OCI-M1 (cell line): ENCODE results near the gene SLC2A6.

Experiments
- DNase-seq: peaks from one replicate; lab custom pipeline; 2025; lab: John Stamatoyannopoulos, UW

The SLC2A6 gene

DNA sequence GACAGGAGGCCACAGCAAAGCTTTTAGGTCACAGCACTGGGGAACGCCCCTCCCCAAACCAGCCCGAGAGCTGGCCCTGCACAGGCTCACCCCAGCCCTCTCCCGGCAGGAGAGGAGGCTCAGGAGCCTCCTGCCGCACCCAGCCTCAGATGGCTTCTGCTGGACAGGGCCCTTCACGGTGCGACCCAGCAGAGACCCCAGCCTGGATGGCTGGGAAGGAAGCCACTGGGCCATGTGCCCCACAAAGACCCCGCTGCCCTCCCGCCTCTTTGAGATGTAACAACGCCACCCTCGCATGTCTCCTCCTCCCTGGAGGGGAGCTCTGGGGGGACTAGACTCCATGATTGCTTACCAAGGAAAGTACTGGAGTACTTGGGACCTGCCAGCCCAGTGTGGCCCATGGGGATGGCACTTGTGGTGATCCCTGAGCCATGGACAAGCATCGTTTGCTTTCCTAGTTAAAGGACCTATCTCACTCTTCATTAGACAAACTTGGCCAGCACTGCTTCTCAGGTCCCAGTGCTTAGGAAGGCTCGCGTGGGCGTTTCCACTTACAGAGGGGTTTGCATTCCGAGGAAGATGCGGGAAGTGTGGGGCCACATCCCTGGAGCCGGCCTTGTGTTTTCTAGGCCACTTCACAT, 36.8 kb upstream of the SLC2A6 start:
- DNase-seq, result no peak

DNA sequence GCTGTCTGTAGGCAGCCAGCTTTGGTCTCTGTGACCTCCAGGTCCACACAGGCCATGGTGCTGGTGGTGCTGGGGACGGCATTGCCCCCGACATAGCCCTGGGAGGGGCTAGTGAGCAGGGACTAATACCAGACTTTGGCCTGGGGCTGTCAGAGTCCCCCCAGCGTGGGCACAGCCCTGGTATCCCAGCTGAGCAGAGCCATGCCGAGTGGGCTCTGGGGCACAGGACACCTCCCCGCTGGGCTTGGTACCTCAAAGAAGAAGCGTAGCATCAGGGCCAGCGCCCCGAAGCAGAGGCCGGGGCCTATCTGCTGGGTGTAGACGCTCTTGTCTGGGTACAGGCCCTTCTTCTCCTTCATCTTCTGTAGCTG, 36.3 kb upstream of the SLC2A6 start:
- DNase-seq, result no peak

DNA sequence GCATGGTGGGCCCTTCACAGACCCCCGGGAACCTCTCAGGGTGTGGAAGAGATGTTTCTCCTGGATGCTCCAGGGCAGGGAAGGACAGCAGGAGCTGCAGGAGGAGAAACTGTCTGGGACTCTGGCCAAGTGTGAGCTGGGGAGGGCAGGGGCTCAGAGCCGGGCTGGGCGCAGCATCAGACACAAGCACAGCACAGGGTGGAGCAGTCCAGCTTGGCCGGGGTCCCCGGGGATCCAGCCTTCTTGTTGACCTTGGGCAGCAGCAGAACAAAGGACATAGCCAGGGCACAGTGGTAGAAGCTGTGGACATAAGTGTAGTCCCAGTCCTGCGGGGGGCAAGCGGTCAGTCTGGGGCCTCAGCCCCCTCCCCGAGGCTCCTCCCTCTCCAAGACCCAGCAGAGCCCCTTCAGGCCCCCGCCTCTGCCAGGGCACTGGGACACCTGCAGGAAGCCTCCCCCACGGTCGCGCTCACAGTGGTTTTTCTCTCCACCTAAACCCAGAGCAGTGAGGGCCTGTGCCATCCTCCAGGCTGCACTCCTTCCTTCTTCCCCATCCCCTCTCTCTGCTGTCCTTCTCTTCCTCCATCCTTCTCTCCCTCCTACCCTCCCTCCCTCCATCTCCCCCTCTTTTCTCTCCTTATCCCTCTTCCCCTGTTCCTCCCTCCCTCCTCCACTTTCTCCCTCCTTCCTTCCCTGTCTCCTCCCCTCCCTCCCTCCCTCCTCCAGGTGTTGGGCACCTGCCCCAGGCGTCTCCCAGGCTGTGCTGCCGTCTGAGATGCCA, 35.8 kb upstream of the SLC2A6 start:
- DNase-seq, result no peak

DNA sequence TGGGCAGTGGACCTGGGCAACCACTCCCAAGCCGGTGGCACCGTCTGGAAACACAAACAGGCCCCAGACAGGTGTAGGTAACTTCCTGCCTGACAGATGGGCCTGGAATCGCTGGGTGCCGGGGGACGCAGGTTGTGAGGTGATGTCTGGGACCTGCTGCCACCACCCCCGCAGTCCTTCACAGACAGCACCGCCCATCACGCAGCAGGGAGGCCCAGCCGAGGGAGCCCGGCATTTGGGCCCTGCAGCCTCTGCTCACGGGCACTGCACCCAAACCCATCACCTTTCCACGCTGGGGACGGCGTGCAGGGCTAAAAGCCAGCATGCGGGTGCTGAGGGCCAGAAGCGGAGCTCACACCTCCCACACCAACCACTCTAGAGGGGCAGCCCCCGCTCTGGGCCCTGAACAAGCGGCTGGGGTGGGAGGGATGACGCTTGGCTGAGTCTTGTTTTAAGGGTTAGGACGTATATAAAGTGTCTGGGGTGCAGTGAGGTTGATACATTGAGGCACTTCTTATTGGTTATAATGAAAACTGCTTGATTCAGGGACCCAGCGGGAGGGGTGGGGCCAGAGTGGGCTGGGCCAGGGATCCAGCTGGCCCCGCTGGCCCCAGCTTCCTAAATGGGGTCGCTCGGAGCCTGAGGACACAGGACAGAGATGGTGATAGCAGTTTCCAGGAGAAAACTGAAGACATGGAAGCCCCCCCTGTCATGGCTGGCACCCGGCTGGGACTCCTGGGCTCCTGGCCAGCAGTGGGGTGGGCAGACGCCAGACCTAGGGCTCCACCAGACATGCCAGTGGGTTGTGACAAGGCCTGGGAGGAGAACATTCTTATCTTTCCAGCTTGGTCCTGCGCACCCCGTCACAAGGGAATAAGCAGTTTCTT, 34.6 kb upstream of the SLC2A6 start:
- no peak for DNase-seq

DNA sequence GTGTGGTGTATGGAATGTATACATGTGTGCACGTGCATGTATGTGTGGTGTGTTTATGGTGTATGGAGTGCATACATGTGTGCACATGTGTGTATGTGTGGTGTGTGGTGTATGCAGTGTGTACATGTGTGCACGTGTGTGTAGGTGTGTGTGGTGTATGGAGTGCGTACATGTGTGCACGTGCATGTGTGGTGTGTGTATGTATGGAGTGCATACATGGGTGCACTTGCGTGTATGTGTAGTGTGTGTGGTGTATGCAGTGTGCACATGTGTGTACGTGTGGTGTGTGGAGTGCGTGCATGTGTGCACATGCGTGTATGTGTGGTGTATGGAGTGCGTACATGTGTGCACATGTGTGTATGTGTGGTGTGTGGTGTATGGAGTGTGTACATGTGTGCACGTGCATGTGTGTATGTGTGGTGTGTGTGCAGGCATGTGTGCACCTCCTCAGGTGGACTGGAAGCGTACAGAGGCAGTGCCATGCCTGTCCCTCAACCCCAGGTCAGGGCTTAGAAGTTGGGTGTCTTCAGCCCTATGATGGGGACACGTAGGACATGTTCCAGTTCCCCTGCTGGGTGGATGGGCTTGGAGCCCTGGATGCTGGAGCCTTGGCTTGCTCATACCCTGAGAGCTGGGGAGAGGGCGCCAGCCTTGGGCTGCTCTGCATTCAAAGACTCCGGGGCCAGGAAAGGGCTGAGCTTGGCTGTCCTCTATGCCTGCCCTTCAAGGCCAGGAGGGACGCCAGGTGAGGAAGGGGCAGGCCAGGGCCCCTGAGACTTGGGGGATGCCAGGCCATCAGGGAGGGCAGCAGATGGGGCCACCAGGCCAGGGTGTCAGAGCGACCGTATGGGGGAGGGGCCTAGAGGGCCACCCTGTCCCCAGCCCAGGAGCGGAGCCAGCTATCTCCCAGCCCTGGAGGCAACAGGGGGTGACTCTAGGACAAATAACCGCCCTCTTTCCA, 33.6 kb upstream of the SLC2A6 start:
- DNase-seq, result no peak

DNA sequence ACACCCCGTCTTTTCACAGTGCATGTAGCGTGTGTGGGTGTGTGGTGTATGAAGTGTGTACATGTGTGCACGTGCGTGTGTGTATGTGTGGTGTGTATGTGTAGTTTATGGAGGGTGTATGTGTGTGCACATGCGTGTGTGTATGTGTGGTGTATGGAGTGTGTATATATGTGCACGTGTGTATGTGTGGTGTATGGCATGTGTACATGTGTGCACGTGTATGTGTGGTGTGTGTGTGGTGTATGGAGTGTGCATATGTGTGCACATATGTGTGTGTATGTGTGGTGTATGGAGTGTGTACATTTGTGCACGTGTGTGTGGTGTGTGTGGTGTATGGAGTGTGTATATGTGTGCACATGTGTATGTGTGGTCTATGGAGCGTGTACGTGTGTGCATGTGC, 32.7 kb upstream of the SLC2A6 start:
- DNase-seq, result no peak

DNA sequence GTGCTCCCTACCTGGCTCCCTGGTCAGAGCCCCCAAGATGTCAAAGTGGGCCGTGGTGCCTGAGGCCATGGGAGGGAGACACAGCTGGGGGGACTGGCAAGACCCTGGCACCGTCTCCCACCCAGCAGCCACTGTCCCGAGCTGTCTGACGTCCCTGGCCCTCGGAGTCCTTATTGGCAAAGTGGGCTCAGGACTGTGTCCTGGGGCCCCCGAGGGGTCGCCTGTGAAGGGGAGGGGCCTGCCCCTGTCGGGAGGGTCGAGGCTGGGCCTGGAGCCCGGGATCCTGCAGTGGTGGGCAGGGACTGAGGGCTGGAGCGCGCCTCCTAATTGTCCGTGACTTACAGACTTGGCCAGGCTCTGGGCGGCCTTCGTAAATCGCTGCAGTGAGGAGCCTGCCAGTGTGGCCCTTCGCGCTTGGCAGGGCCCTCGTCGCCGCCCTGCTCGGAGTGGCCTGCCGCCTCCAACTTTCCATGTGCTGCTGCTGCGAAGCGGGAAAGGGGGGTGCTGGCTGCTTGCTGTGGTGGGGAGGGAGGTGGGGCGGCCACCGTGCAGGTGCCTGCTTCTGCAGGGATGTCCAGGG, 32.1 kb upstream of the SLC2A6 start:
- DNase-seq, result no peak

DNA sequence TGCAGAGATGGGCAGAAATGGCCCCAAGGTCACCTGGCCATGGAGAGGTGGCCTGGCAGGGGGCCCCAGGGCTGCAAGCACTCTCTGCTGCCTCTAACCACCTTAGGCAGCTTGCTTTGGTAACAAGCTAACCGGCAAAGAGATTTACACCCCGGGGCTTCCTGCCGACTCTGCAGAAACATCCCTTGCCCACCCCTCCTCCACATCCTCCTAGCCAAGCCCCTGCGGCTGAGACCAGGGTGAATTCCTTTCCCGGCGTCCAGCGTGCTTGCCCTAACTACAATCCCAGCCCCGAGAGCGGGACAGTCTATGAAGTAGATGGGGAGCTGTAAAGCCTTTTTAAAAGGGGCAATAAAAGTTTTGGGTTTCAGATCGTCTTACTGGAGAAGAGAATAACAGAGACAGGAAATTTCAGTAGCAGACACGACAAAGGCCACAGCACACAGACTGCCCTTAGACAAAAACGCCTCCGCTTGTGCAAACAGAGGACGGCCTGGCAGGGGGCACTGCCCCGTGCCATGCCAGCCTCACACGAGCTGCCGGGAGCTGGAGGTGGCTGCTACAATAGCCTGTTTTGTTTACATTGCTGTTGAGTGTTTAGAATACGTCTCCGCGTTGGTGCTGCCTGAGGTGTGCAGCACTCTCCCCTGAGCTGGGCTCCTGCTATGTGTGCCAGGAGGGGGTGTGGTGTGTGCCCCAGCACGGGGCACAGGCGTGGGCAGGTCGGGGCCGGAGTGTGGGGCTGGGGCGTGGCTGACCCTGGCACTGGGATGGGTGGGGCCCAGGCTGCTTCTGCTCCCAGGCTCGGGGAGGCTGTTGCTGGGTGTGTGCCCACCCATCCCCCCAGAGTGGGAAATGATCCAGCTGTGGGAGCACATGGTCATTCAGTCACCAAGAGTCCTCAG, 30.5 kb upstream of the SLC2A6 start:
- DNase-seq, result no peak

DNA sequence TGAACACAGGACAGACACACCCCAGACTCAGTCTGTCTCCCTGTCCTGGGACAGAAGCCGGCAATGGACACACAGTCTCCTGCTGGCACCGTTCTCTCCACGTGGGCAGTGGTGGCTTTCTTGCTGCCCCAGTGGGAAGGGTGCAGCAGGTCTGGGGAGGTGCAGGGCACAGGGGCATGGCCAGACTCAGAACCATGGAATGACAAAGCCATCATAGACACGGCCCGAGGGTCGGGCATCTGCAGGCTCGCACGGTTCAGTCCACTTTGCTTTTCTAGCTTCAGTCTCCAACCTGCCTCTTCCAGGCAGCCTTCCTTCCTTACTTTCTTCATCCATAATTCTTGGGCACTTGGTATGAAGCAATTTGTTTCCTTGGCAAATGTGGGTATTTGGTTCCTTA, 29.1 kb upstream of the SLC2A6 start:
- DNase-seq, result no peak

DNA sequence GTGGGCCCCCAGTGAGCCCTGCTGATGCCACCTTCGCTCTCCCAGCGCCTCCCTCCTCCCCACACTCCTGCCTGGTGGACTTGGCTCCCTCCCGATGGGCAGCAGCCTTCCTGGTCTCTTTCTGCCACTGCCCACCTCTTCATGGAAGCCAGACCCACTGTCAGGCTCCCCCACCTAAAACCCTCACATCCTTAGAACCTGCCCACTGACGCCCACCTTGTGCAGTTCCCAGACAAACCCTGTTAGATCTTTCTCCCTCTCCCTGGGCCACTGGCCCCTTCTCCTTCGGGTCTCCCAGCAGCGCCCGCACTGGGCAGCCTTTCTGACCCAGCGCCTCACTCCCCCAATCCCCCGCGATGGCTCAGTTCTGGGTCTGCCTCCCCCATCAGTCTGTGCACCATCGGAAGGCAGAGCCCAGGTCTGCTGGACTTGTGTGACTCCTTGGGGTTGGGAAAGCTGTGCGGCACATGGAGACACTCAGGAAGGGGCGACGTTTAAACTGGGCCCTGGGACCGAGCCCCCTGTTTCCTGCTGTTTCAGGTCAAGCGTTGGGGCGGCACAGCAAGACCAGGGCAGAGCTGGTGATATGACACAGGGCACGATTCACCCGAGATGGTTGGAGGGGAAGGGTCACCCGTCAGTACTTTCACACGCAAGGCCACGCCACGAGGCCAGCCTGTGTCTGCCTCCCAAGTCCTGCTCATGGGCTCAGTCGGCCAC, 28.5 kb upstream of the SLC2A6 start:
- no peak for DNase-seq

DNA sequence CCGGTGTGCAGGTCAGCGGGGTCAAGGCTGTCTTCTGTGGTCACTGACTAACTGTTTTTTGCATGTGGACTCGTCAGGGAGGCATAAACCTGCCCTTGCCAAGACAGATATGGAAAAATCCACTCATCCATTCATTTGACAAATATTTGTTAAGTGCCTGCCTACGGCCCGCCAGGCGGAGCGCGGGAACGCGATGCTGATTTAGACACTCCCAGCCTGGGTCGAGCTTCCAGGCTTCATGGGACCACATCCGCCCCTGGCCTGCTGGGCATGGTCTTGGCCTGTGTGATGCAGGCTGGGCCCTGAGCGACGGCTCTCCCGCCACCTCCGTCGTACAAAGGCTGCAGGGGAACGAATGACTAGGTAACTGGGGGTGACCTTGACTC, 27.7 kb upstream of the SLC2A6 start:
- DNase-seq, result peak; percentile 15

DNA sequence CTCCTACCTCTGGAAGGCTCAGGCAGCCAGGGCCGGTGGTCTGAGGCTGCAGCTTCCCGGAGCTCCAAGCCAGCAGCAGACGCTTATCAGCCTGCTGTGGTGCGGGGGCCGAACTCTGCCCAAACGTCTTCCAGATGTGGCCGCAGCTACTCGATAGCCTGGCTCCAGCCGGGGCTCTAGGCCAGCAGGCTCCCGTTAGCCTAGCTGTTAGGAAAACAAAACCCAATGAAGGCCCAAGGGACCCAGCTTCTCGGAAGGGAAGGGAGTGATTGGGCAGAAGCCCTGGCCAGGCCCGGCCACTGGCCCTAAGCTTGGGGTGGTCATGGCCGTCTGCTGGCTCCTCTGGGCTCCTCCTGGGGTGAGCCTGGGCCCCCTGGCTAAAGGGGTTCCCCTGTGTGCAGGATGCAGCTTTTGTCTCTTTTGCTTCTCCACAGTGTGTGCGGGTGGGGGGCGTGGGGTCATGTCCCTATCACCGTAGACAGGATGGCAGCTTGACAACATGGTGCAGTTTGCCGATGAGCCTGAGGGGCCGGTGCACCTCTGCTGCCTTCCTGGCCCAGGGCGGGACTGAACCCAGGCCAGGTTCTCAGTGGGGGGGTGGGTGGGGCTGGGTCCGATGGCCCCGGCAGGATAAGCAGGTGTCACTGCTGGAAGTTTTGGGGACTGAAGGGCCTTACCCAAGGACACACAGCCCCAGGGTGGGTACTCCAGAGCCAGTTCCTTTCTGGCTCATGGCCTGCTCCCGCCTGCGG, 27.2 kb upstream of the SLC2A6 start:
- peak; percentile 91 for DNase-seq

DNA sequence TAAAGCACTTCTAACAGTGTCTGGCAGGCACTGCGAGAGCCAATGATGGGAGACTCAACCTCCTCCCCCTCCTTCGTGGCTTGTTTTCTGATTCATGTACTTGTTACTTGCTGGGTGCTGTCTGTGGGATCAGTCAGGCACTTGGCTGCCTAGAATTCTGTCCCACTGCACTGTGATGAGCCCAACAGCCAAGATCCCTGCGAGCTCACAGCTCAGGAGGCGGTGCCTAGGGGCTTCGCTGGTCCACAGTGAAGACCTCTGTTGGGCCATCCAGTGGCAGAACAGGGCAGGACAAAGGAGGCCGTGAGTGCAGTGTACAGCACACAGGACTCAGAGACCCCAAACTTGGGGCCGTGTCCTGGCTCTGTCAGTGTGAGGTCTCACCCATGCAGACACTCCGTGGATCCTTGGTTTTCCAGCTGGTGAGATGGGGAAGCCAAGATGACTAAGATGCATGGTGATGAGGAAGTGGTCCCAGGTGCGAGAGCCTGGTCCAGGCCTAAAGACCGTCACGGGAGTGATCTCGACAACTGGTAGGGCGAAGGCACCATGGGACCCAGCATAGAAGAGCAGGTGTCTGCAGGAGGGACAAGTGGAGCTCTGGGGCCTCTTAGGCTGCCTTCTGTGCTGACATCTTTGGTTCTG, 26.4 kb upstream of the SLC2A6 start:
- DNase-seq, result no peak

DNA sequence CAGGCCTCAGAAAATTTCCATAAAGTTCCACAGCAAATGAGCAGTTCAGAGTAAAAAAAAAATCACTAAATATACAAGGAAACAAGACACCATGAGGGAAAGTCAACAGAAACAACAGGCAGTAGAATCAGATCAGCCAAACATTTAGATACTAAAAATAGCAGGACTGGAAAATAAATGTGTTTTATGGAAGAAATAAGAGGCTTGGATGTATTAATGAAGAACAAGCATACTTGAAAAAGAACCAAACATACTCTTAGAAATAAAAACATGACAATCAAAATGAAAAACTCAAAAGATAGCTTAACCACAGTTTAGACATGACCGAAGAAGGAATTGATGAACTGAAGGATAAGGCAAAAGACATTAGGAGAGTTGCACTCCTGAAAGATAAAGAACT, 23.2 kb upstream of the SLC2A6 start:
- DNase-seq, result no peak

DNA sequence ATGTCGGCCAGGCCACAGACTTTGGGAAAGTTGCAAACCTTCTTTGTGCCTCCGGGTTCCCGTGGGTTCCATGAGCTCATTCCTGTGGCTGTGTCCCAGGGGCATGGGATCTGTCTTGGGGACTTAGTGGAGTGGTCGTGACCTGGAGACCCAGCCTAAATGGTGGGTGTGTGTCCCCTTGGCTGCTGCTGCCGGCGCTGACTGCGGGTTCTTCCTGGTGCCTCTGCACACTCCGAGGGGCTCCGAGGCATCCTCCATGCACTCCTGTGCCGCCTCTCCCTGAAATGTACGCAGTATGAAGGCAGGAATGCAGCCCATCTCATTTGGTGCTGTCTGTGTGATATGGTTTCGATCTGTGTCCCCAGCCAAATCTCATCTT, 21.0 kb upstream of the SLC2A6 start:
- DNase-seq, result no peak

DNA sequence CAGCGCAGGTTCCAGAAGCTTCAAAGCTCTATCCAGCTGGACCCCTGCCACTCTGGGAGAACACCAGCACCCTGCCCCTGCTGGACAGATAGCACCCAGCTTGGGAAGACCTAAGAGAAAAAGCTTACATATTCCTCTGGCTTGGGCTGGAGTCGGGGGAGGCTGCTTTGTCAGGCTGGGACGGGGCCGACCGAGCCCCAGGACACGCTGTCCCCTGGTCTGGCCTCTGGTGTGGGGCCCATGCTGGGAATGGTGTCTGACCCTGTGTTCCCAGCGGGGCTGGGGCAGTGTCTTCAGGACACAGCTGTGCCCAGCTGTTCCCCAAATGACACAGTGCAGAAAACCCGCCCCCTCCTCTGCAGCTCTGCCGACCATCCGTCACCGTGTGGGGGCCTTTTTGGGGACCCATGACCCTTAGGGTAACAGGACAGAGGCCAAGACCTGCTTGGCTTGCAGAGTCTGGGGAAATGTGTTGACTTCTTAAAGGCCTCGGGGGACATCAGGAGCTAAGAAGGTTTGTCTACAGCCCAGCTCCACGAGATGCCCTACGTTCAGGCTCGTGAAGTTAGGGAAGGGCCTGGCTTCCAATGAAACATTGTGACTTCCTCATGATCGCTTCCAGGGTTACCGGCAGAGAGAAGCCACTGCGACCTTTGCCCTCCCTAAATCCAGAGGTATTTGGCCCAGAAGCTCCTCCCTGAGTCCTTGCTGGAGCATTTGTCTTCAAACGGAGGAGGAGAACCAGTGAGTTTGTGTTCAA, 20.4 kb upstream of the SLC2A6 start:
- DNase-seq, result no peak
